Natural killer cell treated with Interleukin-12 subunit alpha and Interleukin-12 subunit beta and Interleukin-15 and Interleukin-18, amount 100 ng/mL, for 72 hours (primary cell): ENCODE measurements around the gene KCTD5. TPM values are rescaled to one million over a fixed set of nuclear protein-coding genes. Genes with fewer than 3 reads are reported as not detected.
"Not testable (repeated sequence)": the region's sequence is repeated elsewhere in the genome, so short reads cannot be mapped to it uniquely, and the experiment has no call there.

Source experiments
- ATAC-seq, 2 donors: fragments of 150-1000 bp; cut with Tn5 transposase in 1 of 2; sonication (Bioruptor Pico), chemical (Tn5 transposase) in 1 of 2; 2 replicates each; pipeline ENCODE4 v1.10.0; 2021
- DNase-seq: peaks from one replicate; pipeline ENCODE4 v3.0.0; 2022; ENCODE audit warnings: low spot score
- H3K27ac Mint-ChIP-seq, 2 donors: 1 replicate in 1 of 2; 2 replicates in 1 of 2; pipeline ENCODE4 v1.8.0; 2022; ENCODE audit warnings: mixed read lengths in 2 of 2, mild to moderate bottlenecking in 1 of 2, moderate library complexity in 1 of 2
- H3K27me3 Mint-ChIP-seq, 2 donors: 1 replicate in 1 of 2; 2 replicates in 1 of 2; pipeline ENCODE4 v1.8.0; 2022; ENCODE audit warnings: mixed read lengths in 2 of 2
- H3K36me3 Mint-ChIP-seq: one replicate; pipeline ENCODE4 v1.8.0; 2022; ENCODE audit warnings: mixed read lengths
- H3K4me1 Mint-ChIP-seq, 2 donors: 1 replicate in 1 of 2; 2 replicates in 1 of 2; pipeline ENCODE4 v1.8.0; 2022; ENCODE audit warnings: low read depth in 2 of 2, mixed read lengths in 2 of 2, mild to moderate bottlenecking in 1 of 2
- H3K4me3 Mint-ChIP-seq: one replicate; pipeline ENCODE4 v1.8.0; 2022; ENCODE audit warnings: mixed read lengths
- H3K9me3 Mint-ChIP-seq: 2 replicates; pipeline ENCODE4 v1.8.0; 2022; ENCODE audit warnings: mixed read lengths
- total RNA-seq, 2 donors: library from RNA; stranded (reverse); gene quantifications; one replicate each; pipeline ENCODE4 v1.2.3, GENCODE V29; 2022

Gene KCTD5
- total RNA-seq, 2 donors from 2014 or later = 46.2 to 65.0 TPM

DNA sequence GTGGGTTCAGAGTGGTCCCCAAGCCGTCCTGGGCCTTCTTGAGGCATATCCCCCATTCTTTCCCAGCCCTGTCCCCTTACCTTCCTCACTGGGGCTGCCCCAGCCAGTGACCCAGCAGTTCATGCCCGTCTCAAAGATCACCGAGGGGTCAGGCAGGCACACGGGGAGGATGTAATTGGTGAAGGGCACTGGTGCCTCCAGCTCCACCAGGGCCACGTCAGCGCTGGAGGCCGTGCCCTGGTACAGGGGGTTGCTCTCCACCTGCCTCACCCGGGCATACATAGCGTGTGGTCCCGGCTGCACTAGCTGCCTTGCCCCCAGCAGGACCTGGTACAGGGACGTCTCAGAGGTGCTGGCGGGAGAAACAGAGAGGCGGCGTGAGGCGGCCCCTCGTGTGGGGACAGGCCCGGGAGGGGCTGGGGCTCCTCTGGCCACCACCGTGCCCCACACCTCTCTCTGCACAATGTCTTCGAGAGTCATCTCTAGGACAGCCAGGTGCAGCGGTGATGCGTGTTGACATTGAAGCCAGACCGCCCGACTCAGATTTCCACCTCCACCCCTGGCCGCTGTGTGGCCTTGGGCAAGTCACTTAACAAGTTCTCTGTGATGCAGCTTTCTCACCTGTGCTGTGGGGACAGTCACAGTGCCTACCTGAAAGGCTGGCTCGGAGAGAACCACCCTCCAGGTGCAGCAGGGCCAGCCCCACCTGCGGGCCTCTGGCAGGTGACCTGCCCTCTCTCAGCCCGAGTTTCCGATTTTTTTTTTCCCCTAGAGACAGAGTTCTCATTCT, 31.9 kb downstream of the KCTD5 start:
- Mint-ChIP-seq H3K4me3 (no peak overlapping the region), H3K36me3 (no peaks in the 10 kb centered on the region), H3K9me3 (no peaks in the 10 kb centered on the region), H3K27ac (no peak overlapping the region), H3K4me1 (peaks cover 5 to 6% of the 10 kb centered on the region in 2 donors), H3K27me3 (no peaks in the 10 kb centered on the region)
- ATAC-seq = no peak
- DNase-seq = no peak

DNA sequence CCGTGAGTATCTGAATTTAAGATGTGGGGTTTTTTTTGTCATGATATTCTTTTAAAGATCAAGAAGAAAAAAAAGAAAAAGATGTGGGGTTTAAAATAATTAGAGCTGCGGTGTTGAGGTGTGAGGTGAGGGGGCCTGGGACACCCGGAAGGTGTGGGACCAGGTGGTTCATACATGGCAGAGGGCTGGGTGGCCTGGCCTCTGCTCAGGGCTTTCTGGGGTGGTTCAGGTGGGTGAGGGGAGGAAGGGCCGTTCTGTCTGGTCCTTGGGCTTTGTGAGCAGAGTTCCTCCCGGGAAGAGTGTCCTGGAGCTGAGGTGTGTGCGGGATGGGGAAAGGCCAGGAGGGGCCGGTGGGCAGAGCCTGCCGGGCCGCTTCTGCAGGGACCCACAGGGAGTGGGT, 32.7 kb downstream of the KCTD5 start:
- Mint-ChIP-seq H3K4me1 (peaks cover 5 to 6% of the 10 kb centered on the region in 2 donors), H3K27me3 (no peaks in the 10 kb centered on the region), H3K4me3 (no peak overlapping the region), H3K27ac (no peak overlapping the region), H3K9me3 (no peaks in the 10 kb centered on the region), H3K36me3 (no peaks in the 10 kb centered on the region)
- ATAC-seq (no peak), DNase-seq (no peak)

DNA sequence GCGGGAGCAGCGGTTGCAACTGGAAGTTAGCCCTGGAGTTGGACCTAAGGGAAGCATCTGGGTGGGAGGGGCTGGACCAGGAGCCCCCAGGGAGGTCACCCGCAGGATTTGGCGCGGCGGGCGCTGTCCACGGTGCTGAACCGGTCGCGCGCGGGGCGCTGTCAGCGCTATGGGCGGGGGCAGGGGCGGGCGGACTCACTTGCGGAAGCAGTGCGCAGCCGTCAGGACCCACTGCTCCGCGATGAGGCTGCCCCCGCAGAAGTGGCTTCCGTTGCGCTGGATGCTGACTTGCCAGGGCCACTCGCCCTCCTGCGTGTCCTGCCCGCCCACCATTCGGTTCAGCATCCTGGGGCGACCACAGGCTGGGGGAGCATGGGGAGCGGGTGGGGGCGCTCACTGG, 33.2 kb downstream of the KCTD5 start:
- Mint-ChIP-seq H3K4me1 (peaks cover 5 to 6% of the 10 kb centered on the region in 2 donors), H3K4me3 (no peak overlapping the region), H3K36me3 (no peaks in the 10 kb centered on the region), H3K27me3 (no peaks in the 10 kb centered on the region), H3K27ac (no peak overlapping the region), H3K9me3 (no peaks in the 10 kb centered on the region)
- peak; percentile 87 to 91 for ATAC-seq
- peak; percentile 85 for DNase-seq

DNA sequence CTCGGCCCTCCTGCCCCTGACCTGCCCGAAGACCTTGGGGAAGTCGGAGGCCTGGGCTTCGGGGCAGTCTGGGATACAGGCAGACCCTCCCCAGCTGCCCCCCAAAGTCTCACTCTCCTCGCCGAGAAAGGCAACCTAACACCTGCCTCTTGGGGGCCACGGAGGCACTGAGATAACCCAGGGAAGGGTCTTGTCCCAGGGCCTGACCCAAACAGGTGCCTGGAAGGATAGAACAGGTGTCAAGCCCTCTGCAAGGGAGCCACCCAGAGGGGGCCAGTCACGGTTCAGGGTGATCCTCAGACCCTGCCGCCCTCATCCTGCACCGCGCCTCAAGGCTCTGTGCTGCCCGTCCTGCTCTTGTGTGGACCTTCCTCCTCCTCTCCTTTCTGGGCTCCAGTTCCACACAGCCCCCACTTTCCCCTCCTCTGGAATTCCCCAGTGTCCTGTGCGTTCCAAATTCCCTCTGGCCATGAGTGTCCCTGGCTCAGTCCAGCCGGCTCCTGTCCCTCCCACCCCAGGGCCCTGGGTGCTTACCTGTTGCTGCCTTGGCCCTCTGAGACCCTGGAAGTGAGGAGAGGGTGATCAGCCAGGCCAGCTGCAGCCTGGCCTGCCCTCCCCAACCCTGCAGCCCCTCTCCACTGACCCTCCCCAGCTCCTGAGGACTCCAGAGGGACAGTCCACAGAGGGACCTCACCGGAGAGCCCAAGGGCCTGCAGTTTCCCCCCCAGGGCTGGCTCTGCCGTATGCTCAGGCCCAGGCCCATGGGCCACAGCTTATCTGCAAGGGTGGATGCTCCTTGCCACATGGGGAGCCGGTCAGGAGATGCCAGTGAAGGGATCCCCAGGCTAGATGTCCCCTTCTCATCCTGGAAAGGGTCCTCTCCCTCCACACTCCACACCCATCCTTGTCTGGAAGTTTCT, 33.9 kb downstream of the KCTD5 start:
- ATAC-seq = no peak
- no peak overlapping the region for H3K27ac Mint-ChIP-seq

DNA sequence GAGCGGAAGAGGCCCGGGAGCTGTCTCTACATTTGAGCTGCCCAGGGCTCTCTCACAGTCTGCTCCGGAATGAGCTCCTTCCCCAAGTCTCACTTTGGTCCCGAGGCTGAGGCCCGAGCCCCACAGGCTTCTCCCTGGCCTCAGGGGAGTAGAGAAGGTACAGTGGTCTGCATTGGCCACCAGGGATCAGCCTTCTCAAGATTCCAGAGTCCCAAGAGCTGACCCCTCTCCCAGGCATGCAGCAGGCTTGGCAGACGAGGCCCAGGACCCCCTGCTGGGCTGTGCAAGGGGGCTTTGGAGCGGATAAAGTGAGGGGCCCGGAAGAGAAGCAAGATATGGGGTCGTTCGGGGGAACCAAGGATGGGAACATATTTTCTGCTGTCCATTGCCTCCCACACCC, 34.6 kb downstream of the KCTD5 start:
- no peak for DNase-seq
- no peaks in the 10 kb centered on the region for H3K9me3 Mint-ChIP-seq
- H3K27ac Mint-ChIP-seq = no peak overlapping the region
- H3K4me3 Mint-ChIP-seq = no peak overlapping the region
- H3K4me1 Mint-ChIP-seq = peaks cover 5 to 6% of the 10 kb centered on the region in 2 donors
- no peaks in the 10 kb centered on the region for H3K27me3 Mint-ChIP-seq
- H3K36me3 Mint-ChIP-seq = no peaks in the 10 kb centered on the region
- no peak for ATAC-seq

More for the DNA sequence above, 33.9 kb downstream of the KCTD5 start:
- peaks cover 5 to 6% of the 10 kb centered on the region in 2 donors for H3K4me1 Mint-ChIP-seq
- H3K36me3 Mint-ChIP-seq = no peaks in the 10 kb centered on the region
- no peak overlapping the region for H3K4me3 Mint-ChIP-seq
- no peaks in the 10 kb centered on the region for H3K9me3 Mint-ChIP-seq
- DNase-seq = no peak
- H3K27me3 Mint-ChIP-seq = no peaks in the 10 kb centered on the region

DNA sequence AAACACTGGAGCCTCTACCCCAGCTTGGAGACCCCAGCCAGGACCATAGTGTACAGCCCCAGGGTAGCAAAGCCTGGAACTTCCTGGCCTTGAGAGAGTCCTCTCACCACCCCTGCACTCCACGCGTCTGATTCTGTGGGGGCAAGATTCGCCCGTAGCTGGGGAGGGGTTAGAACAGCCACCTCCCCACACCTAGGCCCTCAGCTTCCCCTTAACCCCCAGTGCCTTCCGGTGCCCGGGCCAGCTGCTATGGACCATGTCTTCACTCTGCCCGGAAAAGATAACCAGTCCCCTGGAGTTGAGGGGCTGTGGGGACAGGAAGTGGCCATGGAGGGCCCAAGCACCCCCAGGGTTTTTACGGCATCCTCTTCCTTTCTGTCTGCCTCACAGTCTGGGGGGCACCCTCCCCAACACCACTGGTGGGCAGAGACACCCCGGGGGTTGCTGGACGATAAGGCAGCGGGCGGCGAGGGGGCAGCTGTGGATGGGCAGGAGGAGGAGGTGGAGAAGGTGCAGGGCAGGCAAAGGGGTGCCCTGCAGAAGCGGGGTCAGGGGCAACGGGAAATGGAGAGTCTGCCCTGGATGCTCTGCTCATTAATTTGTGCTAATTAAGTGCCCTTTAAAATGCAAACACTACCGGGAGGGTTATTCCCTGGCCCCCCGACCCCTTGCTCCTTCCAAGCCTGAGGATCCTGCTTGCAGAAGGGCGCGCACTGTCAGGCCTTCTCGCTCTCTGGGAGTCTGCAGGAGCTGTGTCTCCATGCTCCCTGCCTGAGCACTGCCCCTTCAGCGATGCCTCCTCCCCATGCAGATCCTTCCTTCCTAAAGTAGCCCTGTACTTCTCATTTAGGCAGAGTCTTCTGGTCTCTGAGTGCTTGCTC, 35.3 kb downstream of the KCTD5 start:
- Mint-ChIP-seq H3K27me3 (no peaks in the 10 kb centered on the region), H3K4me1 (peaks cover 5 to 6% of the 10 kb centered on the region in 2 donors), H3K9me3 (no peaks in the 10 kb centered on the region), H3K27ac (no peak overlapping the region), H3K36me3 (no peaks in the 10 kb centered on the region), H3K4me3 (no peak overlapping the region)
- DNase-seq = no peak
- ATAC-seq = no peak

DNA sequence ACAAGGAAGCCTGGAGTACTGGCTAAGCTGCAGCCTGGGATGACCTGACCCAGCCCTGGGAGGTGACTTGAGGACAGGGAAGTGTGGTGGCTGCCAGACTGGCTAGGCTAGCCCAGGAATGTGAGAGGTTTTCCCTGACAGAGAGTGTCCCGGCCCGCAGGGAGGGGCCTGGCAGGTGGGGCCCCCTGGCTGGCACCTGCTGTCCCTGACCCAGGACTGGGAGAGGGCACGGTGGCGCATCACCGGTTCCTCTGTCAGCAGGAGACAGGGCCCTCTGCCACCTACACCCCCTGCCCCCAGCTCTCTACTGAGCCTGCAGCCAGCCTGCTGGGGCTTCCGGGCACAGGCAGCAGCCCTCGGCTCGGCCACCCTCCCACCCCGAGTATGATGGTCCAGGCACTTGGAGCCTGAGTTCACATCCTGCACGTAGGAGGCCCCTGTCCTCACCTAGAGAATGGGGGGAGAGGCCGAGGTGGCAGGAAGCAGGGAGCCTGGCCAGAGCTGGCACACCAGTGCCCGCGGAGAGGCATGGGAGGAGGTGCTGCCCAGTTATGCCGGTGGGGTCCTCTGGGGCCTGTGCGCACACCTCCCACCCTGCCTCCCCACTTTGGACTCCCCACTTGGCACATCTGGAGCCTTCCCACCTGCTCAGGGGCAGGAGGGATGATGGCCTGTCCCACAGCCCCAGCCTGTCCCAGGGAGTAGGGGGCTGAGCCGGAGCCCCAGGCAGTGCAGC, 37.2 kb downstream of the KCTD5 start:
- peak overlapping the region; percentile 22 for H3K4me3 Mint-ChIP-seq
- DNase-seq (no peak), ATAC-seq (no peak)
- H3K27ac Mint-ChIP-seq = peak overlapping the region in 1 of 2 donors; percentile 53
- H3K4me1 Mint-ChIP-seq = peaks cover 5 to 6% of the 10 kb centered on the region in 2 donors
- H3K9me3 Mint-ChIP-seq = no peaks in the 10 kb centered on the region
- H3K27me3 Mint-ChIP-seq = peaks cover 4 to 5% of the 10 kb centered on the region in 2 donors
- H3K36me3 Mint-ChIP-seq = no peaks in the 10 kb centered on the region

DNA sequence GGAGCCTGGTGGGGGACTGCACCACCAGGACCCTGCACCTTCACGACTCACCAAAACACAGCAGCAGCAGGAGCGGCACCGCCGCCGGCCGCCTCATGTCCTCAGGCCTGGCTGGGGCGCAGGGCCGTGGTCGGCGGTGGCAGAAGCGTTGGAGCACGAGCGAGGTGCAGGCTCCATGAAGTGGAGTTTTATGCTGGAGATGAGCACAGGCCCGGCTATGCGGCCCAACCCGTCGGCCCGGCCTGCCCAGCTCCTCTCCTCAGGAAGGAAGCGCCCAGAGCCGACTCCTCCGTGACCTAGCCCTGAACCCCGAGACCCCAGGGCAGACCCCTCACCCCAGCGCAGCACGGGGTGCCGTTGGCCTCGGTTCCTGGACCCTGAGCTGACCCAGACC, 37.7 kb downstream of the KCTD5 start, which contains the start of gene PRSS27:
PRSS27 (minus strand) TSS at position 161 of the 394 bp plus-strand sequence; CDS start at position 97, 64 bp downstream.
- H3K9me3 Mint-ChIP-seq = no peaks in the 10 kb centered on the region
- peaks cover 4 to 7% of the 10 kb centered on the region in 2 donors for H3K27me3 Mint-ChIP-seq
- peak within 1 kb of the TSS; percentile 53 to 70 for H3K27ac Mint-ChIP-seq
- ATAC-seq (no peak), DNase-seq (no peak)
- no peaks in the 10 kb centered on the region for H3K36me3 Mint-ChIP-seq
- peaks cover 2 to 3% of the 10 kb centered on the region in 2 donors for H3K4me1 Mint-ChIP-seq
- peak within 1 kb of the TSS; percentile 60 for H3K4me3 Mint-ChIP-seq

DNA sequence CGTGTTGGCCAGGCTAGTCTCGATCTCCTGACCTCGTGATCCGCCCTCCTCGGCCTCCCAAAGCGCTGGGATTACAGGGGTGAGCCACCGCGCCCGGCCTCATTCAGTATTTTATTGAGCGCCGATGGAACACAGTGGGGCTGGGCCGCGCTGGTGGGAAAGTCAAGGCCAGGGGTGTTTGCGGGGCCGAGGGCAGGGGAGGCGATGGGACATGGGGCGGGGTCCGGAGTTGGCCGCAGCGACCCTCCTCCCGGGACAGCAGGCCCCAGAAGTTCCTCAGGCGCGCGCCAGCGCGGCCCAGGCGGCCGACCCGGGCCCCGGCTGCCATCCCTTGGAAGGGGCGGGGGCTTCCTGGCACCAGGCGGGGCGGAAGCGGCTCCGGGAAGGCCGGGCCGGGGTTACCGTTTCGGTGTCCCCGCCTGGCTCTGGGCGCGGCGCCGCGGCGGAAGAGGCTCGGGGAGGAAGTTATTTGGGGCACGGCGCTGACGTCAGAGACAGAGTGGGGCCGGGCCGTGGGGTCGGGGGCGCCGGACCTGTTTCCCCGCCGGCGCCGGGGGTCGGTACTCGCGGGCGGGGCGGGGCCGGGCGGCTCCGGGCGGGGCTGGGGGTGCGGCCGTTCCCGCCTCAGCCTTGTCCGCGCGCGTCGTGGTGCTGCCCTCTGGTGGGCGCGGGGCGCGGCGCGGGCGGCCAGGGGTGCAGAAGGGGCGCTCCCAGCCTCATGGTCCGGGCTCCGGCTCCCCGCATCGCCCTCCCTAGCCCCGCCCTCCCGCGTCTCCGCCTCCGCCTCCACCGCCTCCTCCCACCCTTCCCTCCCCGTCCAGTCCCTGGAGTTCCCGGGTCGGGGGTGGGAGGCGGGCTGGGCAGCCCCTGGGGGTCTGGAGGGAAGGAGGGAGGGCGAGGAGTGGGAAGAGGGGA, 38.7 kb downstream of the KCTD5 start:
- DNase-seq (peak; percentile 92), ATAC-seq (peak; percentile 95)
- peak overlapping the region; percentile 60 for H3K4me3 Mint-ChIP-seq
- no peaks in the 10 kb centered on the region for H3K36me3 Mint-ChIP-seq
- H3K4me1 Mint-ChIP-seq = peaks cover 0 to 2% of the 10 kb centered on the region in 2 donors
- peak overlapping the region; percentile 53 to 70 for H3K27ac Mint-ChIP-seq
- no peaks in the 10 kb centered on the region for H3K9me3 Mint-ChIP-seq
- peaks cover 4 to 14% of the 10 kb centered on the region in 2 donors for H3K27me3 Mint-ChIP-seq

DNA sequence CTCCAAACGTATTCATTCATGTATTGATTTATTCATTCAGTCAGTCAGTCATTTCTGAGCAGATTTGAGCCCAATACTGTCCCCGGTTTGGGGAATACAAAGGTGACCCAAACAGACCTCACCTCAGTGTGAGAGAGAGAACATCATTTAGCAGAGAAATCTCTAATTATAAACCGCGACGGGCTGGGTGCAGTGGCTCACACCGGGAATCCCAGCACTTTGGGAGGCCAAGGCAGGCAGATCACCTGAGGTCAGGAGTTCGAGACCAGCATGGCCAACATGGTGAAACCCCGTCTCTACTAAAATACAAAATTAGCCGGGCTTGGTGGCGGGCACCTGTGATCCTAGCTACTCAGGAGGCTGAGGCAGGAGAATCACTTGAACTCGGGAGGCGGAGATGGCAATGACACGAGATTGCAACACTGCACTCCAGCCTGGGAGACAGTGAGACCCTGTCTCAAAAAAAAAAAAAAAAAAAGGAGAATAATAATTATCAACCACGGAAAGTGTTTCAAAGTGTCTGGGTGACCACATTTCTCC, 39.4 kb downstream of the KCTD5 start:
- Mint-ChIP-seq H3K27me3 (peaks cover 4 to 14% of the 10 kb centered on the region in 2 donors), H3K27ac (peak overlapping the region in 1 of 2 donors; percentile 67)
- ATAC-seq, DNase-seq, H3K4me1 Mint-ChIP-seq, H3K9me3 Mint-ChIP-seq, H3K36me3 Mint-ChIP-seq, H3K4me3 Mint-ChIP-seq: not testable (repeated sequence)

DNA sequence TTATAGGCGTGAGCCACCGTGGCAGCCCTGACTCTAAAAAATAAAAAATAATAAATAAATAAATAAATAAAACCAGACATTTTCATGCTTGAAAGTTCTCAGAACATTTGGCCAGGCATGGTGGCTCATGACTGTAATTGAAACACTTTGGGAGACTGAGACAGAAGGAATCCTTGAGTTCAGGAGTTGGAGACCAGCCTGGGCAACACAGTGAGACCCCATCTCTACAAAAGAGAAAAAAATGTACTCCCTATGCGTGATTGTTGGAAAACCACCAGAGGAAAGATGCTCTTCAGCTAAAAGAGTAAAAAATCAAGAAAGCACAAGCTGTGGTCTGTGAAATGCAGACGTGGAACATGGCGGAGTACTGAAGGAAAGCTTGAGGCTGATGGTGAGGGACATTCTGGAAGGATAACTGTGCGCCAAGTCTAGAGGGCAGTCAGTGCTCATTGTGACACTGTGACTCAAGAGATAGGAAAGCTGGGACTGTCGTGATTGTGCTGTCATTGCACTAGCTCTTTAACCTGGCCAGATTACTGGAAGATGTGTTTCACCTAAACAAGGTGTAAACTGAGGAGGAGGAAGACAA, 41.9 kb downstream of the KCTD5 start:
- ATAC-seq (no peak), DNase-seq (no peak)
- H3K36me3 Mint-ChIP-seq = no peaks in the 10 kb centered on the region
- peaks cover 4 to 14% of the 10 kb centered on the region in 2 donors for H3K27me3 Mint-ChIP-seq
- no peak overlapping the region for H3K27ac Mint-ChIP-seq
- no peaks in the 10 kb centered on the region for H3K9me3 Mint-ChIP-seq
- no peaks in the 10 kb centered on the region for H3K4me1 Mint-ChIP-seq
- no peak overlapping the region for H3K4me3 Mint-ChIP-seq
